Renal cortical epithelial cell (primary cell): ENCODE data around the gene MSTN. TPM values are rescaled to one million over a fixed set of nuclear protein-coding genes. Genes with fewer than 3 reads are reported as not detected.

Source experiments
- DNase-seq: peaks from one replicate; pipeline ENCODE4 v3.0.0-alpha.2; 2011; ENCODE audit warnings: low read depth
- total RNA-seq: library from RNA; depleted of rRNA; stranded (reverse); fragments of >200 nt; gene quantifications from 2 replicates; pipeline ENCODE4 v1.2.3, GENCODE V29; 2014

MSTN gene
- 0.15 TPM in 1 of 2 replicates, not detected in the other for total RNA-seq

DNA sequence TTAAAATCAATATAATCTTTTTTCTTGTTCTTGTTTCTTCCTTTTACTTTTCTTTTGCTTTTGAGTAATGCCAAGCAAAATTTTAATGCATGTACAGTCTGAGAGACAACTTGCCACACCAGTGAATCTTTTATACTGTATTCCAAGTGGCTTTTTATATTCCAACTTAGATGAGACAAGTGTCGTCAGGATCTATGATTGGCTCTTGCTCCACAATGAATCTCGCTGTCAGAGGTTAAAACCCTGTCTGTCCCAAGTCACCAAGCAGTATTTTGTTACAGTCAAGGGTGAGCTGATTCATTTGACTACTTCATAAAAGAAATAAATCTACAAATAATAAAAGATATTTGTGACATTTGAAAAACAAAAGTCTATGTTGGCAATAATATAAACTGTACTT lies at the start of gene MSTN:
TSS of gene MSTN (minus strand) at position 129 of the 400 bp plus-strand sequence. CDS start 133 bp downstream, outside the sequence.
- DNase-seq = no peak

- no peak for DNase-seq
Measured at GRCh38 chr2:190111166-190111565, 48.6 kb upstream of the MSTN start.

GRCh38 chr2:190110699-190111098 lies 48.2 kb upstream of the MSTN start:
- DNase-seq = no peak

DNA sequence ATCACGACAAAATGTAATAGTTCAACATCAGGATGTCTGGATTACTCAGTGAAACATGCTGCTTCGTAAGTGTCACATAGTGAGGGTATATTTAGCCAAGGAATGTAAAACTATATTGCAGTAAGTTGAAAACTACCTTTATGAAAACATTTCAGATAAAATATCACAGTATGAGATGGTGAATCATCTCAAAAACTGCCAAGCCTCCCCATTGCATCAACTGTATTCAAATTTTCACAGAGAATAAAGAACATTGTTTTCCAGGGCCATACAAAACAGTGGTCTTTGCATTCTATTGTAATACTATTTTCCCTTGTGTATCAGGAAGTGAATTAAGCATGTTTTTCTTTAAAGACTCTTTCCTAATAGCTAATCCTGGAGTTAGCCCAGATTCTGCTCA lies 47.6 kb upstream of the MSTN start:
- no peak for DNase-seq

- DNase-seq = no peak
Measured at GRCh38 chr2:190107409-190107808, 44.9 kb upstream of the MSTN start.

DNA sequence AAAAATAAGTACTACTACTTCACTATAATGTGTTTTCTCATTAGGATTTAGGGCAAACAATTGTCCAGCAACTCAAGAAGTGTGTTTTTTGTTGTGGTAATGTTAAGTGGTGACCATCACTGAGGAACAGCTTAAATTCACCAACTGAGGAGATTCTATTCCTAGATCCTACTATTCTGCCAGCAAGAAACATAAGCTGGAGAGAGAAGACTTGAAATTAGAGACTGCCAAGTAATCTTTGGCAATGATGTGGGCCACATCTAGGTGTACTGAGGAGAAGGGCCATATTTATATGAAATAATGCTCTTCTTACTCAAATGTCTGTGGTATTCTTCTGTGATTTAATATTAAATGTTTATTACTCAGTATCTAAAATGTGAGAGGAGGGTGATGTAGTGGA lies 44.3 kb upstream of the MSTN start:
- DNase-seq = no peak

GRCh38 chr2:190105554-190105953 lies 43.0 kb upstream of the MSTN start:
- no peak for DNase-seq

DNA sequence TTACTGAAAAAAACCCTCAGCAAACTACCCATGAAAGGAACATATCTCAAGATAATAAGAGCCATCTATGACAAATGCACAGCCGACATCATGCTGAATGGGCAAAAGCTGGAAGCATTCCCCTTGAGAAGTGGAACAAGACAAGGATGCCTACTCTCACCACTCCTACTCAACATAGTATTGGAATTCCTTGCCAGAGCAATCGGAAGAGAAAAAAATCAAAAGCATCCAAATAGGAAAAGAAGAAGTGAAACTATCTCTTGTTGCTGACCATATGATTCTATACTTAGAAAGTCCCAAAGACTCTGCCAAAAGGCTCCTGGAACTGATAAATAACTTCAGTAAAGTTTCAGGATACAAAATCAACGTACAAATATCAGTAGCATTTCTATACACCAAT lies 40.6 kb upstream of the MSTN start:
- DNase-seq = no peak

- no peak for DNase-seq
Measured at GRCh38 chr2:190099890-190100697, 37.6 kb upstream of the MSTN start.

DNA sequence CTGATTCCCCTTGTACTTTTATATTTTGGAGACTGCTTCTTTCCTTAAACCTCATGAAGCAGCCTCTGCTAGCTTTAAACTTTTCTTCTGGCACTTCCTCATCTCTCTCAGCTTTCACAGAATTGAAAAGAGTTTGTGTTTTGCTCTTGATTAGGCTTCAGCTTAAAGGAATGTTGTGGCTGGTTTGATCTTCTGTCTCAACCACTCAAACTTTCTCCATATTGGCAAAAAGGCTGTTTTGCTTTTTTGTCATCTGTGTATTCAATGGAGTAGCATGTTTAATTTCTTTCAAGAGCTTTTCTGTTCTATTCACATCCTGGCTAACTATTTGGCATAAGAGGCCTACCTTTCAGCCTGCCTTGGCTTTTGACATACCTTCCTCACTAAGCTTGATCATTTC lies 36.3 kb upstream of the MSTN start:
- DNase-seq = no peak

GRCh38 chr2:190097115-190097514 lies 34.6 kb upstream of the MSTN start:
- DNase-seq = no peak

- no peak for DNase-seq
Measured at GRCh38 chr2:190094316-190094871, 31.9 kb upstream of the MSTN start.

DNA sequence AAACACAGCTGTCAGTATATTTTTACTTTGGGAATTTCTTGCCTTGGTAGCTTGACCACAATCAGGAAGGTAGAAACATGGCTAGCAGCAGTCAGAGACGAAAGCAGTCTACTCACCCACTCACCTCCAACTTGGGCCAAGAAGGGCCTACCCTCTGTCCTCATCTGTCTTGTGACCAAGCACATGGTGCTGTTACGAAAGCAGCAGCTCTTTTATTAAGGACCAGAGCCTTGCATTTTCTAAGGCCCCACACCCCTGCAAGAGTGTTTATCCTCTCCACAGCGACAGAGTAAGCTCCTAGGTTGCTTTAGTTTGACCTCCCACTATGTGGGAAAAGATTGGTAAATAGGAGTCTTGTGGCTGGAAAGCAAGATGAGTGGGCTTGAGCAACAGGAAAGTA lies 31.3 kb upstream of the MSTN start:
- DNase-seq = peak; percentile 43

GRCh38 chr2:190090148-190090547 lies 27.6 kb upstream of the MSTN start:
- DNase-seq = no peak

DNA sequence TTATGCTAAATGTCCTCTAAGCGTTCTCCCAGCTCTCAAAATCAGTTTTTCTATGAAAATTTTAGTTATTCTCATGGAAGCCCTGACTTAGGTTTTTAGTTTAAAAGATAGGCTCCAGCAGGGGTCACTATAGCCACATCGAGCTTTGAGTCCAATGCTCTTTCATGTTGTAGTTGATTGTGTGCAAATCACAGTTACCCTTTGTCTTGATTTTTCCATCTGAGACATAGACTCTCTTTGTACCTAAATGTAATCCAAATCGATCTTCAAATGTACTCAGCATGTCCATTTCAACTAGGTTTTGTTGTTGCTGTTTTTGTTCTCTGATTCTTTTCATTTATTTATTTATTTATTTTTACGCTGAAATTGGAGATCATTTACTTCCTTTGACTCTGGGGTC lies 26.4 kb upstream of the MSTN start:
- DNase-seq = peak; percentile 70

- no peak for DNase-seq
Measured at GRCh38 chr2:190084704-190085103, 22.2 kb upstream of the MSTN start.

DNA sequence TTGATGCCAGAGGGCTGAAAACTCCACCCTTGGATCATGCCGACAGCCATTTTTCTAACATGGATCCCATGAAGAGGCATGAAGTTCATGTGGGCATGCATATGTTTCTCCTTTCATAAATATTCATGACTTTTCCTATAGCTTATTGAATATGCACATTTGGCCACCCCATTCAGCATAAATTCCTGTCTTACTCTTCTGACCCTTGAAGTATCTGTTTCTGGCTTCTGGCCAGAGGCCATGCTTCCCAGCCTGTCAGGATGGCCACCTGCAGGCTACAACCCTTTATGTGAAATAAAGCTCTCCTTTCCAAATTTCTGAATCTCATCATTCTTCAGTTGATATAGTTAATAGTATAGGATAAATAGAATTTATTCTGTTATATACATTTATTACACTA lies 19.6 kb upstream of the MSTN start:
- DNase-seq = no peak

GRCh38 chr2:190080527-190081049 lies 18.1 kb upstream of the MSTN start:
- no peak for DNase-seq

- DNase-seq = no peak
Measured at GRCh38 chr2:190079160-190079559, 16.6 kb upstream of the MSTN start.

- DNase-seq = no peak
Measured at GRCh38 chr2:190075623-190076022, 13.1 kb upstream of the MSTN start.

- DNase-seq = peak; percentile 77
Measured at GRCh38 chr2:190069936-190070696, 7.6 kb upstream of the MSTN start.

DNA sequence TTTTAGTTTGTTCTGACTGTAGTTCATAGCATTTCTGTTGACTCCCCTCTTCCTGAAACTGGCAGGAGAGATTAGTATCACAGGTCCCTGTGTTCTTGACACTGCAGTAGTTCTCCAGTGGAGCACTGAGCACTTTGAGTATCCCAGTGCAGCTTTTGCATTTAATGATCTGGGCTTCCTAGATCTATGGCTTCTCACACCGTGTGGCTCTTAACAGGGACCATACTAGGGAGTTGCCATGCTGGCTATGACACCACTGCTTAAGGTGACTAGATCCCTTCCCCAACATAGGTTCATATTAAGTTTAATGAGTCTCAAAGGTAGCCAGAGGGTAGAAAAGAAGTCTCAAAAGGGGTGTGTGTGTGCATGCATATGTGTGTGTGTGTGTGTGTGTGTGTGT lies 6.2 kb upstream of the MSTN start:
- no peak for DNase-seq

DNA sequence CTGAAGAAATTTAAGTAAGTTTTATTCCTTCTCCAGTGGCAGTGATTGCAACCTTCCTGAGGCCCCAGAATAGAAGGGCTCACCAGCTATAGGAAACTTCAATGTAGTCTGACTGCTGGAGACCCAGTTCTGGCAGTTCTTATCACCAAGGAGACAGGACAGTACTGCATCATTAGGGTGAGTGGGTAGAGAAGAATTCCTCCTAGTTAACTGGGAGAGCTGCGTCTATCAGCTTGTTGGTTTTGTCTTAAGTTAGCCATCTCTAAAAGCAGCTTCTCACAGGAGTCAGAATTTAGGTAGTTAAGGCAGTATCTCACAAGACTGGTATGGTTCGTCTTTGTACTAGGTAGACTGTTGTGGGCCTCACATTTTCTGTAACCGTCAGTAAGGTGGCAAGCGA lies 3.3 kb upstream of the MSTN start:
- DNase-seq = no peak
